AG09319 (cell line): Measurements from ENCODE around the gene MYCBPAP.

Experiments
- DNase-seq: peaks from one replicate; pipeline ENCODE4 v3.0.0-alpha.2; 2010; ENCODE audit warnings: low read depth; ENCODE audit errors: extremely low read depth
- CTCF ChIP-seq: IDR thresholded peaks from 2 replicates; pipeline ENCODE4 v1.5.1; 2011; ENCODE audit warnings: low read depth, mild to moderate bottlenecking, inconsistent platforms, low read length, moderate library complexity

MYCBPAP gene

GRCh38 chr17:50479522-50480141, 28.6 kb upstream of the MYCBPAP start:
- peak; percentile 54 for DNase-seq
- TF ChIP-seq CTCF, result peak; percentile 56

- TF ChIP-seq CTCF, result no peak
- DNase-seq, result no peak
Observed at GRCh38 chr17:50480142-50480764, 28.0 kb upstream of the MYCBPAP start.

GRCh38 chr17:50480854-50481490, 27.3 kb upstream of the MYCBPAP start:
- DNase-seq, result no peak
- no peak for TF ChIP-seq CTCF

GRCh38 chr17:50481648-50482047, 26.6 kb upstream of the MYCBPAP start:
- no peak for DNase-seq
- TF ChIP-seq CTCF, result no peak

GRCh38 chr17:50482110-50482509, 26.1 kb upstream of the MYCBPAP start:
- no peak for TF ChIP-seq CTCF
- no peak for DNase-seq

- DNase-seq, result peak; percentile 90
- peak; percentile 87 for TF ChIP-seq CTCF
Observed at GRCh38 chr17:50482516-50482915, 25.7 kb upstream of the MYCBPAP start.

- no peak for TF ChIP-seq CTCF
- no peak for DNase-seq
Observed at GRCh38 chr17:50483266-50483665, 25.0 kb upstream of the MYCBPAP start.
